Prostate gland (tissue), 2 donors: ENCODE measurements around the gene MAFB. TPM values are rescaled to one million over a fixed set of nuclear protein-coding genes. Genes with fewer than 3 reads are reported as not detected.

Experiments used
- DNase-seq: peaks from one replicate; pipeline ENCODE4 v3.0.0-alpha.2; 2019; ENCODE audit warnings: low spot score
- H3K27ac ChIP-seq, 2 donors: fragments of 200-600 bp; sonication (generic); 2 replicates each; pipeline ENCODE4 v1.5.1; 2017 to 2019
- H3K27me3 ChIP-seq: fragments of 200-600 bp; sonication (generic); replicated peaks from 2 replicates; pipeline ENCODE4 v1.5.1; 2019; ENCODE audit not compliant: insufficient read depth
- H3K36me3 ChIP-seq, 2 donors: fragments of 200-600 bp; sonication (generic); 1 replicate in 1 of 2; 2 replicates in 1 of 2; pipeline versions ENCODE4 v1.5.1 to v1.8.1; 2017 to 2019
- H3K4me1 ChIP-seq: fragments of 200-600 bp; sonication (generic); replicated peaks from 2 replicates; pipeline ENCODE4 v1.5.1; 2019
- H3K4me3 ChIP-seq, 2 donors: fragments of 200-600 bp; sonication (generic); 2 replicates each; pipeline ENCODE4 v1.5.1; 2017 to 2019
- H3K9me3 ChIP-seq: fragments of 200-600 bp; sonication (generic); 2 replicates; pipeline ENCODE4 v1.5.1; 2017
- CTCF ChIP-seq, 4 experiments: fragments of 200-600 bp in 2 of 4; fragments of 450-650 bp in 2 of 4; sonication (generic) in 2 of 4; IDR thresholded peaks; 1 replicate in 3 of 4; 2 replicates in 1 of 4; pipeline ENCODE4 v1.5.1; 2016 to 2019; ENCODE audit warnings: antibody characterized with exemption in 4 of 4, mild to moderate bottlenecking in 2 of 4, moderate library complexity in 2 of 4
- POLR2A ChIP-seq: fragments of 450-650 bp; IDR thresholded peaks from one replicate; pipeline ENCODE4 v1.6.1; 2016; ENCODE audit warnings: antibody characterized with exemption, mild to moderate bottlenecking
- POLR2AphosphoS5 ChIP-seq: sonication (generic); formaldehyde crosslinking; IDR thresholded peaks from one replicate; pipeline ENCODE4 v1.6.1; 2017; ENCODE audit warnings: antibody characterized with exemption
- WGBS: methylation state at CpG from one replicate; pipeline ENCODE4 v1.1.5; 2018; 5-methylcytosine and 5-hydroxymethylcytosine counted together
- intact Hi-C: fragments of 100-400 bp; cut with DNase I; formaldehyde crosslinking; loops from one replicate; pipeline ENCODE4 v1.14.2; 2022
- total RNA-seq, 2 donors: library from RNA; depleted of rRNA; stranded (reverse); fragments of >200 nt; gene quantifications; one replicate each; pipeline ENCODE4 v1.1.0, GENCODE V29; 2016

Gene MAFB
- total RNA-seq, 2 donors from 2014 or later: 34.0 to 49.5 TPM

GRCh38 chr20:40667503-40667902, 21.5 kb downstream of the MAFB start:
- no peaks in the 10 kb centered on the region for H3K36me3 ChIP-seq
- H3K4me3 ChIP-seq: no peak overlapping the region
- H3K4me1 ChIP-seq: no peaks in the 10 kb centered on the region
- WGBS: 96% methylated on average over 3 of the region's 3 CpGs
- no peaks in the 10 kb centered on the region for H3K9me3 ChIP-seq
- no peak overlapping the region for H3K27ac ChIP-seq
- TF ChIP-seq POLR2A: no peak
- no peak for TF ChIP-seq POLR2AphosphoS5
- no peak for TF ChIP-seq CTCF (IDR thresholded peaks at IDR 0.05)
- no peak for DNase-seq
- intact Hi-C loops: no loop called here
- no peaks in the 10 kb centered on the region for H3K27me3 ChIP-seq

DNA sequence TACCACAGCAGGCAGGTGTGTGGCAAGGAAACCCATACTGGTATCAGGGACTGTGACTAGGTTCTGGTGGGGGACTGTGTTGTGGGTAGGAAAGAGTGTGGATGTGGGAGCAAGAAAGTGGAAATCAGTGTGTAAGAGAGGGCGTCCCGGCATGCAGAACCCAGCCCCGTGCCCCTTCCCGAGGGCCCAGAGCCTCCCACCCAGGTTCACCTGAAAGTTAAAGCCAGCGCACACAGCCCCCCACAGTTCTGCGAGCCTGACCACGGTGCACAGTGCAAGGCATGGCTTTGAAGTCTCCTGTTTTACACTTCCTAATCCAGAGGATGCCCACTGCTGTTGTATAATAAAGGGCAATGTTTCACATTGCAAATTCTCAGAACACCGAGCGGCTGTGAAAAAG, 22.7 kb downstream of the MAFB start:
- H3K4me1 ChIP-seq: no peaks in the 10 kb centered on the region
- whole genome bisulfite sequencing: 92% methylated on average over 9 of the region's 9 CpGs

DNA sequence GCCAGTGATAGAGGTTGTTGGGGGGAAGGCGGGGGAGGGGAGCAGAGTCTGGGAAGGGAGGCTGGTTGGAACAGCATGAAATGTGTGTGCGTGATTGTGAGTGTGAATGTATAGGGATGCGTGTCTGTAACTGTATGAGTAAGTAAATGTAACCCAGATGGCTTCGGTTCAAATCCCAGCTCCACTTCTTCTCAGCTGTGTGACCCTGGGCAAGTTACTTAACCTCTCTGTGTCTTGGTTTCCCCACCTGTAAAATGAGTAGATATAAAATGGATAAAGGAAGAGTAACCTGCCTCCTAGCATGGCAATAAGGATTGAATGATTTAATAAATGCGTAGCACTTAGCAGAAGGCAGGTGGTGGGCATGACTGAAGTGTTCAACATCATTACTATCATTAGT, 24.1 kb downstream of the MAFB start:
- intact Hi-C loops: no loop called here
- H3K9me3 ChIP-seq: no peaks in the 10 kb centered on the region
- no peaks in the 10 kb centered on the region for H3K27me3 ChIP-seq
- 97% methylated on average over 5 of the region's 5 CpGs for WGBS
- no peaks in the 10 kb centered on the region for H3K4me1 ChIP-seq
- no peak overlapping the region for H3K27ac ChIP-seq
- H3K4me3 ChIP-seq: no peak overlapping the region
- H3K36me3 ChIP-seq: no peaks in the 10 kb centered on the region
- DNase-seq: no peak
- TF ChIP-seq POLR2A: no peak
- TF ChIP-seq POLR2AphosphoS5: no peak
- no peak for TF ChIP-seq CTCF (IDR thresholded peaks at IDR 0.05)

More for the DNA sequence above, 22.7 kb downstream of the MAFB start:
- Histone ChIP-seq H3K9me3 (no peaks in the 10 kb centered on the region), H3K4me3 (no peak overlapping the region), H3K27me3 (no peaks in the 10 kb centered on the region), H3K36me3 (no peaks in the 10 kb centered on the region), H3K27ac (no peak overlapping the region)
- DNase-seq: no peak
- TF ChIP-seq POLR2AphosphoS5 (no peak), CTCF (IDR thresholded peaks at IDR 0.05) (no peak), POLR2A (no peak)
- intact Hi-C loops: no loop called here

- no peaks in the 10 kb centered on the region for H3K36me3 ChIP-seq
- 58% methylated on average over 14 of the region's 14 CpGs for WGBS
These were observed 24.8 kb downstream of the MAFB start for GRCh38 chr20:40663991-40664880.

More at GRCh38 chr20:40663991-40664880, 24.8 kb downstream of the MAFB start:
- TF ChIP-seq POLR2AphosphoS5 (no peak), CTCF (IDR thresholded peaks at IDR 0.05) (no peak), POLR2A (no peak)
- H3K27ac ChIP-seq: no peak overlapping the region
- H3K9me3 ChIP-seq: no peaks in the 10 kb centered on the region
- intact Hi-C loops: no loop called here
- DNase-seq: no peak
- H3K4me1 ChIP-seq: no peaks in the 10 kb centered on the region
- no peaks in the 10 kb centered on the region for H3K27me3 ChIP-seq
- no peak overlapping the region for H3K4me3 ChIP-seq
